Lower leg skin (tissue), 4 donors: Measurements from ENCODE around the gene TINAGL1. TPM values are rescaled to one million over a fixed set of nuclear protein-coding genes. Genes with fewer than 3 reads are reported as not detected.
A peak's percentile ranks its signal among the peaks of the same experiment; 100 is the strongest.
"Not testable (repeated sequence)": the region's sequence is repeated elsewhere in the genome, so short reads cannot be mapped to it uniquely, and the experiment has no call there.

ENCODE experiments used
- DNase-seq, 2 donors: peaks; one replicate each; pipeline ENCODE4 v3.0.0-alpha.2; 2019; ENCODE audit warnings: low spot score in 2 of 2
- H3K4me3 ChIP-seq: fragments of 200-600 bp; sonication (generic); 2 replicates; pipeline ENCODE4 v1.5.1; 2017; ENCODE audit warnings: mild to moderate bottlenecking, low read depth; ENCODE audit not compliant: poor library complexity, severe bottlenecking
- CTCF ChIP-seq, 3 donors: fragments of 450-650 bp; IDR thresholded peaks; one replicate each; pipeline ENCODE4 v1.5.1; 2016; ENCODE audit warnings: antibody characterized with exemption in 3 of 3, mild to moderate bottlenecking in 3 of 3, moderate library complexity in 2 of 3
- POLR2A ChIP-seq, 2 donors: fragments of 450-650 bp; IDR thresholded peaks; one replicate each; pipeline ENCODE4 v1.6.1; 2016 to 2017; ENCODE audit warnings: antibody characterized with exemption in 2 of 2, mild to moderate bottlenecking in 1 of 2, moderate library complexity in 1 of 2
- WGBS, 2 donors: methylation state at CpG; one replicate each; pipeline ENCODE4 v1.1.5; 2018; 5-methylcytosine and 5-hydroxymethylcytosine counted together
- intact Hi-C: fragments of 100-400 bp; cut with DNase I; formaldehyde crosslinking; loops from one replicate; pipeline ENCODE4 v1.15.0; 2023; ENCODE audit warnings: low total_unique reads
- total RNA-seq, 4 donors: library from RNA; depleted of rRNA; stranded (reverse); fragments of >200 nt; gene quantifications; one replicate each; pipeline ENCODE4 v1.1.0, GENCODE V29; 2016

TINAGL1 gene
- total RNA-seq, 4 donors from 2014 or later = 39.1 to 107 (median 69.2) TPM

- TF ChIP-seq POLR2A (IDR thresholded peaks at IDR 0.05) (no peak), CTCF (IDR thresholded peaks at IDR 0.05) (no peak)
- DNase-seq = peak in 1 of 2 donors; percentile 90
- intact Hi-C loops = no loop called here
- WGBS, 2 donors = 66 to 78% methylated on average over 12 of the region's 13 CpGs
- no peak overlapping the region for H3K4me3 ChIP-seq
Observed at GRCh38 chr1:31583995-31584868, 7.9 kb downstream of the TINAGL1 start.

- intact Hi-C loops = no loop called here
- DNase-seq = peak in 1 of 2 donors; percentile 85
- H3K4me3 ChIP-seq = no peak overlapping the region
- no peak for TF ChIP-seq POLR2A (IDR thresholded peaks at IDR 0.05)
- TF ChIP-seq CTCF (IDR thresholded peaks at IDR 0.05) = no peak
- 82 to 85% methylated on average over 23 to 24 of the region's 27 CpGs for WGBS, 2 donors
Observed at GRCh38 chr1:31584869-31585735, 8.8 kb downstream of the TINAGL1 start.

DNA sequence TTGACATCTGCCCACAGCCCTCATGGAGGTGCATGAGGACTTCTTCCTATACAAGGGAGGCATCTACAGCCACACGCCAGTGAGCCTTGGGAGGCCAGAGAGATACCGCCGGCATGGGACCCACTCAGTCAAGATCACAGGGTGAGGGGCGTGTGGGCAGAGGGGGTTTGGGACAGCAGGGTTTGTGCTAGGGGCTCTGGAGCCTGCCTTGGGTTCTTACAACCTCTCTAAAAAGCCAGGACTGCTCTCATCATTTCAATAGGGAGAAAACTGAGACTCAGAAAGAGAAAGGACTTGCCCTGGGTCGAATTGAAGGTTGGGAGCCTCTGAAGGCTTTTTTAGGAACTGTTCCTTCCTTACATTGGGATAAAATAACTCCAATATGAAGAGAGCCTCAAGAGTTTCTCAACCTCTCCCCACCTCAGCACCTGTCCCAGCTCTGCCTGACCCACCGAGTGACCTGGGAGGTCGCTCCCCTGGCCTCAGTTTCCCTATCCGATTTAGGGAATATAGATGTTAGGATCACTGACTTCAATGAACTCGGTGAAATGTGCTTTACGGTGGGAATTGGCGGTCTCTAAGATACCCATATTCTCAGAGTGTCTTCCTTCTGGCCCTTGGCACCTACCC, 9.5 kb downstream of the TINAGL1 start:
- peak in 1 of 2 donors; percentile 78 for DNase-seq
- TF ChIP-seq CTCF (IDR thresholded peaks at IDR 0.05) = no peak
- TF ChIP-seq POLR2A (IDR thresholded peaks at IDR 0.05) = no peak
- 86 to 87% methylated on average over 11 of the region's 11 CpGs for WGBS, 2 donors
- intact Hi-C loops = no loop called here
- H3K4me3 ChIP-seq = no peak overlapping the region

DNA sequence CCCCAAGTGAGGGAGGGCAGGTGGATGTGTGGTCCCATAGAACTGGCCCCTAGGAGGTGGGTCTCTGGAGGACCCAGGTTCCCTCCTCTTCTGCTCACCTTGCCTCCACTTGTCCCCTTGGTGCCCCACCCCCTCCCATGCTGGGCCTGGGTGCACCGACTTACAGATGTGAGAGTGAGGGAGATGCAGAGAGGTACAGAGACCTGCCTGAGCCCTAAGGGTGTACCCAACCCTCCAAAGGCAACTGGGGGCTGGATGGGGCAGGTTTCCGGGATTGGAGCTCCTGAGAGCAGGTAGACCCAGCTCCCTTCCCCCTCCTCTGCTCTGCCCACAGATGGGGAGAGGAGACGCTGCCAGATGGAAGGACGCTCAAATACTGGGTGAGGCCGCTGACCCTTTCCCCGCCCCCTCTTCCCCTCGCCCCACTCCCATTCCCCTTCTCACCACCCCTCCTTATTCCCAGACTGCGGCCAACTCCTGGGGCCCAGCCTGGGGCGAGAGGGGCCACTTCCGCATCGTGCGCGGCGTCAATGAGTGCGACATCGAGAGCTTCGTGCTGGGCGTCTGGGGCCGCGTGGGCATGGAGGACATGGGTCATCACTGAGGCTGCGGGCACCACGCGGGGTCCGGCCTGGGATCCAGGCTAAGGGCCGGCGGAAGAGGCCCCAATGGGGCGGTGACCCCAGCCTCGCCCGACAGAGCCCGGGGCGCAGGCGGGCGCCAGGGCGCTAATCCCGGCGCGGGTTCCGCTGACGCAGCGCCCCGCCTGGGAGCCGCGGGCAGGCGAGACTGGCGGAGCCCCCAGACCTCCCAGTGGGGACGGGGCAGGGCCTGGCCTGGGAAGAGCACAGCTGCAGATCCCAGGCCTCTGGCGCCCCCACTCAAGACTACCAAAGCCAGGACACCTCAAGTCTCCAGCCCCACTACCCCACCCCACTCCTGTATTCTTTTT, 10.3 kb downstream of the TINAGL1 start:
- DNase-seq = peak in 1 of 2 donors; percentile 78

DNA sequence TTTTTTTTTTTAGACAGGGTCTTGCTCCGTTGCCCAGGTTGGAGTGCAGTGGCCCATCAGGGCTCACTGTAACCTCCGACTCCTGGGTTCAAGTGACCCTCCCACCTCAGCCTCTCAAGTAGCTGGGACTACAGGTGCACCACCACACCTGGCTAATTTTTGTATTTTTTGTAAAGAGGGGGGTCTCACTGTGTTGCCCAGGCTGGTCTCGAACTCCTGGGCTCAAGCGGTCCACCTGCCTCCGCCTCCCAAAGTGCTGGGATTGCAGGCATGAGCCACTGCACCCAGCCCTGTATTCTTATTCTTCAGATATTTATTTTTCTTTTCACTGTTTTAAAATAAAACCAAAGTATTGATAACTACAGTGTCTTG, 11.0 kb downstream of the TINAGL1 start:
- DNase-seq, intact Hi-C loops, H3K4me3 ChIP-seq: not testable (repeated sequence)
- 93% methylated on average over 5 of the region's 5 CpGs for WGBS, 2 donors

More for the DNA sequence above, 10.3 kb downstream of the TINAGL1 start:
- intact Hi-C loops = no loop called here
- H3K4me3 ChIP-seq = no peak overlapping the region
- WGBS, 2 donors = 70 to 76% methylated on average over 23 to 47 of the region's 47 CpGs
- TF ChIP-seq POLR2A (IDR thresholded peaks at IDR 0.05) (no peak), CTCF (IDR thresholded peaks at IDR 0.05) (no peak)
